Measurements from ENCODE around the gene POLR3C.

- TF ChIP-seq POLR2A (IDR thresholded peaks at IDR 0.05; ENCODE audit: low read depth, low read length) (no peak), EGR1 (IDR thresholded peaks at IDR 0.05; ENCODE audit: borderline replicate concordance in 1 of 2, low read depth in 2 of 2, low read length in 2 of 2) (no peak)
Measured at GRCh38 chr1:145804235-145805045, 19.6 kb upstream of the POLR3C start.

Measured in GM12878 (cell line).